Measurements from ENCODE around the gene TMEM51. TPM values are rescaled to one million over a fixed set of nuclear protein-coding genes. Genes with fewer than 3 reads are reported as not detected.

Gene TMEM51
- total and polyA plus RNA-seq, 2 of the 4 experiments (the other 2 are of a cell fraction) = 2.7 to 10.2 TPM

GRCh38 chr1:15123925-15124324, 29.6 kb upstream of the TMEM51 start:
- in situ Hi-C loops (cut with MboI; ENCODE audit: low sequenced_read_pairs) = no loop called here
- H3K23ac ChIP-seq (ENCODE audit: low read depth, low read length) = no peak overlapping the region
- no peak for DNase-seq
- no peak overlapping the region for H2AK5ac ChIP-seq (ENCODE audit: low read depth, low read length)
- H3K4me1 ChIP-seq (ENCODE audit: control insufficient read depth, insufficient read depth, low read length) = no peaks in the 10 kb centered on the region
- no TSS peak for BruUV-seq (replicated peaks)
- H3K9me3 ChIP-seq (ENCODE audit: control insufficient read depth, insufficient read depth, low read length) = no peaks in the 10 kb centered on the region
- H2BK15ac ChIP-seq (ENCODE audit: low read depth, low read length) = no peak overlapping the region
- no peak overlapping the region for H3K4me2 ChIP-seq (ENCODE audit: low read depth, low read length)
- no peaks in the 10 kb centered on the region for H3K79me1 ChIP-seq (ENCODE audit: low read depth in 1 of 2, low read length in 2 of 2)
- intact Hi-C loops (cut with micrococcal nuclease) = no loop called here
- H2AFZ ChIP-seq (replicated peaks; ENCODE audit: low read length, poor library complexity) = no peak overlapping the region
- no peak overlapping the region for H2AK9ac ChIP-seq (replicated peaks; ENCODE audit: low read depth, low read length, poor library complexity)
- dilution Hi-C loops (cut with HindIII; ENCODE audit: low sequenced_read_pairs, unreplicated experiment) = no loop called here
- ChIA-PET CTCF (no interaction called here), POLR2A (ENCODE audit: unreplicated experiment) (no interaction called here)
- H3K56ac ChIP-seq (ENCODE audit: extremely low read depth, insufficient read depth, low read length) = no peak overlapping the region
- no peak overlapping the region for H3K14ac ChIP-seq (replicated peaks; ENCODE audit: low read depth, low read length)
- H3K36me3 ChIP-seq (ENCODE audit: control insufficient read depth, insufficient read depth, low read length) = no peaks in the 10 kb centered on the region
- H4K8ac ChIP-seq (ENCODE audit: low read depth in 2 of 2, low read length in 2 of 2) = no peak overlapping the region
- H3K18ac ChIP-seq (ENCODE audit: low read depth, low read length) = no peak overlapping the region
- H3K27ac ChIP-seq (ENCODE audit: insufficient read depth, low read length) = no peak overlapping the region
- H4K20me1 ChIP-seq (ENCODE audit: insufficient read depth, low read length) = no peaks in the 10 kb centered on the region; the same call in 1 of the 2 replicates
- H4K91ac ChIP-seq (ENCODE audit: insufficient read depth, low read depth, low read length) = no peak overlapping the region
- H2BK5ac ChIP-seq (ENCODE audit: low read depth, low read length, poor library complexity, severe bottlenecking) = no peak overlapping the region
- no peak overlapping the region for H3K4me3 ChIP-seq (ENCODE audit: insufficient read depth, low read depth, low read length)
- H3K4ac ChIP-seq (ENCODE audit: low read depth, low read length) = no peak overlapping the region
- H3K27me3 ChIP-seq (ENCODE audit: control insufficient read depth, insufficient read depth, low read length) = peaks cover 28% of the 10 kb centered on the region
- no peak overlapping the region for H3K9ac ChIP-seq (ENCODE audit: low read depth, low read length)
- H3K9me1 ChIP-seq (ENCODE audit: insufficient read depth, low read length) = no peaks in the 10 kb centered on the region
- TF ChIP-seq ELK1 (IDR thresholded peaks at IDR 0.05; ENCODE audit: borderline replicate concordance, low read depth, low read length) = no peak
- TF ChIP-seq NFE2L2 (IDR thresholded peaks at IDR 0.05; ENCODE audit: low read depth, low read length) = no peak
- no peak for ATAC-seq (ENCODE audit: low read depth)
- H4K5ac ChIP-seq (ENCODE audit: low read depth, low read length) = no peak overlapping the region
- no CpG with 5 or more reads among the region's 9 CpGs for WGBS, 2 experiments (ENCODE audit: extremely low coverage in 2 of 2, insufficient read length in 1 of 2)
- H2BK20ac ChIP-seq (ENCODE audit: low read depth, low read length) = no peak overlapping the region
- H2BK120ac ChIP-seq (ENCODE audit: low read depth, low read length) = no peak overlapping the region

All from IMR-90 (cell line).